ENCODE data around the gene ZNF579. TPM values are rescaled to one million over a fixed set of nuclear protein-coding genes. Genes with fewer than 3 reads are reported as not detected.
A peak's percentile ranks its signal among the peaks of the same experiment; 100 is the strongest.

Gene ZNF579, protein sequence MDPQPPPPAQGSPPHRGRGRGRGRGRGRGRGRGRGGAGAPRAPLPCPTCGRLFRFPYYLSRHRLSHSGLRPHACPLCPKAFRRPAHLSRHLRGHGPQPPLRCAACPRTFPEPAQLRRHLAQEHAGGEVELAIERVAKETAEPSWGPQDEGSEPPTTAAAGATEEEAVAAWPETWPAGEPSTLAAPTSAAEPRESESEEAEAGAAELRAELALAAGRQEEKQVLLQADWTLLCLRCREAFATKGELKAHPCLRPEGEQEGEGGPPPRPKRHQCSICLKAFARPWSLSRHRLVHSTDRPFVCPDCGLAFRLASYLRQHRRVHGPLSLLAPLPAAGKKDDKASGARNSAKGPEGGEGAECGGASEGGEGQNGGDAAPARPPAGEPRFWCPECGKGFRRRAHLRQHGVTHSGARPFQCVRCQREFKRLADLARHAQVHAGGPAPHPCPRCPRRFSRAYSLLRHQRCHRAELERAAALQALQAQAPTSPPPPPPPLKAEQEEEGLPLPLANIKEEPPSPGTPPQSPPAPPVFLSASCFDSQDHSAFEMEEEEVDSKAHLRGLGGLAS
- 6.3 and 8.5 TPM in 2 replicates for total RNA-seq (2013; cell fraction: nucleolus; rRNA removed)
- total RNA-seq (2014; rRNA removed) (2.0 and 2.5 TPM in 2 replicates), total RNA-seq (2014; rRNA removed; fragmentation: Illumina TruSeq; extraction: Trizol) (1.2 and 1.4 TPM in 2 replicates), total RNA-seq (2021) (10.6 and 11.7 TPM in 2 replicates), polyA plus RNA-seq (2011; rRNA removed) (1.1 and 1.6 TPM in 2 replicates), polyA plus RNA-seq (2014; fragmentation: Illumina TruSeq; extraction: Trizol) (2.0 and 2.6 TPM in 2 replicates), polyA plus RNA-seq (2014; fragmentation: Nextera tagmentation; extraction: Ambion mirVana) (under 1 TPM; 0.11 to 0.35 TPM), polyA plus RNA-seq (2014; rRNA removed) (5.2 and 7.5 TPM in 2 replicates), polyA plus RNA-seq (2016; fragmentation: Nextera tagmentation; extraction: Ambion mirVana) (1 to 10 TPM in 1 of 2 experiments, under 1 TPM in 1; 0.43 to 1.5 TPM), polyA minus RNA-seq (2011; rRNA and poly(A)+ RNA removed) (1.8 and 3.7 TPM in 2 replicates), Bru-seq, nascent RNA (percentile 61 among the genes with signal in this experiment), BruChase-seq, experiment 1, labeled RNA remaining after a 6-hour chase (percentile 55 among the genes with signal in this experiment), BruChase-seq, experiment 2, labeled RNA remaining after a 2-hour chase (percentile 61 among the genes with signal in this experiment)
- 0.52 TPM for polyA plus RNA-seq (2011; ENCODE audit: low read depth)
- polyA plus RNA-seq (2011; cell fraction: cytosol; rRNA removed), result 1.1 and 1.3 TPM in 2 replicates
- 15.2 and 37.1 TPM in 2 replicates for polyA plus RNA-seq (2011; cell fraction: nucleus; rRNA removed)
- polyA plus RNA-seq (2012), result 7.8 and 9.0 TPM in 2 replicates
- polyA minus RNA-seq (2011; cell fraction: cytosol; rRNA and poly(A)+ RNA removed), result 2.8 and 4.0 TPM in 2 replicates
- 1.8 and 11.5 TPM in 2 replicates for polyA minus RNA-seq (2011; cell fraction: nucleus; rRNA and poly(A)+ RNA removed)
- long read RNA-seq, experiment 1, result 0 reads
- long read RNA-seq, experiment 2, result 0 reads

DNA sequence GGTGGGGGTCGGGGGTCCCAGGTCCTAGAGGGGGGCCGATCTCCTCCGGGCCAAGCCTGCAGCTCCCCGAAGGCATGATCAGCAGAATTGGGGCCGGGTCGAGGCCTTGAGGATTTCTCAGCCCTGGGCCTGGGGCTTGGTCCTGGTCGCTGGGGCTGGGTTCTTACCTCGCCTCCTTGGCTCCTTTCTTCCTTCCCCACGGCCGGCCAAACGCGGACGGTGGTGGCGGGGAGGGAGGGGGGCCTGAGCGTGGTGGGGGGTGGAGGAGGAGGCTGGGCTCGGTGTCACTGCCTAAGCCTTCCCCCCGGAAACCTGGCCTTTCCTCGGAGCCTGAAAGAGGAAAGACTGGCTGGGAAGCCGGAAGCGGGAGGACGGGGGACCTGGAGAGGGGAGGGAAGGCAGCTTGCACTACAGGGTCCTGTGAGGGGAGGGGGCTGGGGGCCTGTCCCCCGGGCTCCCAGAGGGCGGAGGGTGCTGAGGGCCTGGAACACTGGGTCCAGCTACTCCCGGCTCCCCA, at the start of gene ZNF579:
Gene ZNF579 (minus strand): TSS at position 221 of the 517 bp plus-strand sequence. CDS start 1,209 bp downstream, outside the sequence.
- H3K79me2 ChIP-seq (ENCODE audit: control insufficient read depth, insufficient read depth, low read length), result peaks cover 11% of the 10 kb centered on the region
- no peaks in the 10 kb centered on the region for H3K27me3 ChIP-seq (replicated peaks in 1 of 2; ENCODE audit: control insufficient read depth in 2 of 2, insufficient read depth in 2 of 2, low read length in 1 of 2)
- peak within 1 kb of the TSS; percentile 66 for H3K9ac ChIP-seq (ENCODE audit: control insufficient read depth, insufficient read depth, low read length)
- FAIRE-seq (peak; percentile 78), ATAC-seq (peak; percentile 92), DNase-seq (ENCODE audit: low read depth, low spot score) (peak; percentile 52)
- H3K9me3 ChIP-seq (replicated peaks; ENCODE audit: control insufficient read depth, insufficient read depth, low read length), result no peaks in the 10 kb centered on the region
- H3K4me2 ChIP-seq (ENCODE audit: control insufficient read depth, insufficient read depth), result peak within 1 kb of the TSS; percentile 71
- peaks cover 0 to 5% of the 10 kb centered on the region in 2 experiments; a peak in 1 of 4 replicates for H3K36me3 ChIP-seq (ENCODE audit: control insufficient read depth in 2 of 2, insufficient read depth in 2 of 2, low read length in 1 of 2)
- RAD21 ChIA-PET (ENCODE audit: unreplicated experiment), result interaction anchor here (0.8 to 1.3 kb wide), 4 partner anchors 19 to 77 kb away, joined by 3 to 6 read pairs (median 4); partner anchors contain the start of gene FIZ1
- H2AFZ ChIP-seq (ENCODE audit: control insufficient read depth, low read depth, low read length), result peak within 1 kb of the TSS; percentile 85
- no peaks in the 10 kb centered on the region for H4K20me1 ChIP-seq (ENCODE audit: control insufficient read depth, insufficient read depth)
- SMC1A ChIA-PET (ENCODE audit: uncharacterized antibody, unreplicated experiment), result interaction anchor here (0.7 to 1.1 kb wide), 2 partner anchors 67 to 119 kb away, joined by 3 to 5 read pairs; partner anchors contain the start of gene ISOC2
- BruUV-seq (replicated peaks), result no TSS peak
- intact Hi-C loops (cut with micrococcal nuclease; ENCODE audit: unreplicated experiment), result no loop called here
- POLR2A ChIA-PET, result interaction anchor here (1.1 to 1.5 kb wide), 3 partner anchors 9 to 23 kb away, joined by 4 to 5 read pairs (median 4); partner anchors contain the start of gene FIZ1
- in situ Hi-C loops (cut with MboI), result no loop called here
- H3K4me3 ChIP-seq, result peak within 1 kb of the TSS; percentile 93
- peak within 1 kb of the TSS; percentile 64 for H3K27ac ChIP-seq (ENCODE audit: control insufficient read depth, insufficient read depth)
- 1% methylated on average over 19 of the region's 24 CpGs for WGBS (ENCODE audit: insufficient coverage, insufficient replicate concordance, low lambda C conversion rate, missing lambda C conversion rate)
- H3K4me1 ChIP-seq (ENCODE audit: control insufficient read depth, insufficient read depth, low read length), result 0 out of 2 replicates have a peak, but pooled peaks cover 3% of the 10 kb centered on the region
- CTCF ChIA-PET, result interaction anchor here (1.1 to 2.3 kb wide), 3 partner anchors 25 to 74 kb away, joined by 3 to 5 read pairs (median 5); partner anchors contain the start of gene ZNF865
- peak; percentile 88 for TF ChIP-seq ZNF24 (IDR thresholded peaks at IDR 0.05)
- TF ChIP-seq POU2F2 (IDR thresholded peaks at IDR 0.05; ENCODE audit: borderline replicate concordance, low read depth, low read length), result peak; percentile 75
- TF ChIP-seq EED (IDR thresholded peaks at IDR 0.05; ENCODE audit: low read depth), result peak; percentile 60; the same call in 1 of the 2 replicates
- peak; percentile 25; the same call in 1 of the 2 replicates for TF ChIP-seq POLR2AphosphoS5 (IDR thresholded peaks at IDR 0.05; ENCODE audit: low read length)
- peak; percentile 8 to 20; a peak in 1 of 4 replicates for TF ChIP-seq BHLHE40 (IDR thresholded peaks at IDR 0.05; ENCODE audit: borderline replicate concordance in 1 of 2, low read depth in 2 of 2, low read length in 1 of 2)
- TF ChIP-seq BCL11A (IDR thresholded peaks at IDR 0.05; ENCODE audit: low read depth, low read length), result 0 out of 2 replicates have a peak, but pooled peaks have one; percentile 30
- peak; percentile 44 for TF ChIP-seq SIX5 (IDR thresholded peaks at IDR 0.05; ENCODE audit: low read depth, low read length, severe bottlenecking)
- TF ChIP-seq IKZF2 (IDR thresholded peaks at IDR 0.05), result peak; percentile 44 to 59; a peak in 3 of 4 replicates
- TF ChIP-seq PBX3 (IDR thresholded peaks at IDR 0.05; ENCODE audit: insufficient replicate concordance, low read depth, low read length), result peak; percentile 28
- TF ChIP-seq TAF1 (IDR thresholded peaks at IDR 0.05; ENCODE audit: borderline replicate concordance, low read depth, low read length), result peak; percentile 48; the same call in 1 of the 2 replicates
- no peak for TF ChIP-seq USF2 (IDR thresholded peaks at IDR 0.05; ENCODE audit: borderline replicate concordance, low read depth, low read length)
- TF ChIP-seq RELB (IDR thresholded peaks at IDR 0.05; ENCODE audit: low read depth), result peak; percentile 75; the same call in 1 of the 2 replicates
- peak; percentile 70 for TF ChIP-seq IKZF1 (conservative IDR thresholded peaks at IDR 0.05)
- no peak for TF ChIP-seq NFXL1 (IDR thresholded peaks at IDR 0.05; ENCODE audit: borderline replicate concordance)
